Left lung (tissue), 10 donors: ENCODE results near the gene PADI1. TPM values are rescaled to one million over a fixed set of nuclear protein-coding genes. Genes with fewer than 3 reads are reported as not detected.

Experiments used
- ATAC-seq: fragments of 200-7000 bp; cut with Tn5 transposase; one replicate; pipeline ENCODE4 v1.9.1; 2020; ENCODE audit warnings: moderate library complexity
- DNase-seq, 4 donors: peaks; one replicate each; pipeline ENCODE4 v3.0.0-alpha.2; 2013 to 2020
- H3K27ac ChIP-seq, 2 donors: fragments of 200-600 bp; sonication (generic) in 1 of 2; one replicate each; pipeline versions ENCODE4 v1.5.0 to v1.8.0; 2020 to 2021
- H3K27me3 ChIP-seq, 2 donors: fragments of 200-600 bp; sonication (generic) in 1 of 2; one replicate each; pipeline versions ENCODE4 v1.5.0 to v1.8.0; 2020 to 2021
- H3K36me3 ChIP-seq, 2 donors: fragments of 200-600 bp; sonication (generic) in 1 of 2; one replicate each; pipeline versions ENCODE4 v1.5.0 to v1.8.0; 2020 to 2021
- H3K4me1 ChIP-seq, 2 donors: fragments of 200-600 bp; one replicate each; pipeline ENCODE4 v1.8.0; 2021
- H3K4me3 ChIP-seq, 2 donors: fragments of 200-600 bp; sonication (generic) in 1 of 2; one replicate each; pipeline versions ENCODE4 v1.5.0 to v1.8.0; 2020 to 2021; ENCODE audit warnings: mild to moderate bottlenecking in 1 of 2
- H3K9me3 ChIP-seq, 2 donors: fragments of 200-600 bp; sonication (generic) in 1 of 2; one replicate each; pipeline versions ENCODE4 v1.5.0 to v1.8.0; 2020 to 2021
- CTCF ChIP-seq, 2 donors: fragments of 200-600 bp; sonication (generic) in 1 of 2; IDR thresholded peaks; one replicate each; pipeline versions ENCODE4 v1.5.0 to v1.8.0; 2021; ENCODE audit warnings: antibody characterized with exemption in 2 of 2
- intact Hi-C, 2 donors: fragments of 100-400 bp; cut with DNase I; formaldehyde crosslinking; loops; one replicate each; pipeline versions ENCODE4 v1.11.2 to v1.14.2; 2022
- polyA plus RNA-seq, 6 donors: library from polyadenylated mRNA; unstranded; fragments of 120-200 nt; gene quantifications; one replicate each; pipeline ENCODE4 v1.2.1, GENCODE V29; 2013; ENCODE audit not compliant: insufficient read length in 6 of 6
- total RNA-seq, 2 donors: library from RNA; stranded (reverse); fragmentation: NEBNext Ultra II Directional; extraction: Animal tissue kit (Norgen Biotek cat#: 25700); gene quantifications; one replicate each; pipeline ENCODE4 v1.2.1, GENCODE V29; 2021
- donor health status: DM: no; HTN: yes; CAD: no.
- donor health status: DM: no; HTN: no; CAD: no.

PADI1 gene
- total and polyA plus RNA-seq, 8 donors, result not detected

- intact Hi-C loops, result no loop called here
- H3K27ac ChIP-seq, result peak overlapping the region in 1 of 2 donors; percentile 57
- H3K36me3 ChIP-seq, result no peaks in the 10 kb centered on the region
- H3K4me1 ChIP-seq, result peaks cover 0 to 12% of the 10 kb centered on the region in 2 donors
- no peak for DNase-seq
- peaks cover 5 to 9% of the 10 kb centered on the region in 2 donors for H3K27me3 ChIP-seq
- no peak for TF ChIP-seq CTCF (IDR thresholded peaks at IDR 0.05)
- no peak overlapping the region for H3K4me3 ChIP-seq
- ATAC-seq, result no peak
- H3K9me3 ChIP-seq, result no peaks in the 10 kb centered on the region
These were observed 23.0 kb upstream of the PADI1 start for GRCh38 chr1:17181781-17182464.

GRCh38 chr1:17183388-17184160 lies 21.4 kb upstream of the PADI1 start:
- no peak overlapping the region for H3K4me3 ChIP-seq
- peaks cover 0 to 3% of the 10 kb centered on the region in 2 donors for H3K9me3 ChIP-seq
- peaks cover 0 to 12% of the 10 kb centered on the region in 2 donors for H3K4me1 ChIP-seq
- H3K27me3 ChIP-seq, result peaks cover 0 to 5% of the 10 kb centered on the region in 2 donors
- intact Hi-C loops, result no loop called here
- TF ChIP-seq CTCF (IDR thresholded peaks at IDR 0.05), result no peak
- no peak for DNase-seq
- no peak overlapping the region for H3K27ac ChIP-seq
- H3K36me3 ChIP-seq, result no peaks in the 10 kb centered on the region
- ATAC-seq, result no peak

DNA sequence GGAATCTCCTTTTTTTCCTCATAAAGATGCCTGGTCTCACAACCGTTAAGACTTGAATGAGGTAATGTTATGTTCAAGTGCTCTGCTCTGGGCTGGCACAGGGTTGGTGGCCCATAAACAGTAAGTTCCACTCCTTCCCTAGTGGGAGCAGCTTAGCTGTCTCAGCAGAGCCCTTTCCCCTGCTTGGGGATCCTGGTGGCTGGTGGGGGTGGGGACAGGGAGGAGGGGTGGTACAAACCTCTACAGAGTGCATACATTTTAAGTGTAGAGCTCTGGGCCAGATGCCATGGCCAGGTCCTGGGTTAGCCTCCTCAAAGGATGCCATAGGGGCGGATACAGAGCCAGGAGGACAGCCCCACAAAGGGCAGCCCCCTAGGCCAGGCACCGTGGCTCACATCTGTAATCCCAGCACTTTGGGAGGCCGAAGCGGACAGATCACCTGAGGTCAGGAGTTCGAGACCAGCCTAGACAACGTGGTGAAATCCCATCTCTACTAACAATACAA lies 20.7 kb upstream of the PADI1 start:
- Histone ChIP-seq H3K27ac (no peak overlapping the region), H3K4me1 (peaks cover 0 to 12% of the 10 kb centered on the region in 2 donors), H3K27me3 (peaks cover 0 to 5% of the 10 kb centered on the region in 2 donors), H3K9me3 (peaks cover 0 to 6% of the 10 kb centered on the region in 2 donors), H3K36me3 (no peaks in the 10 kb centered on the region), H3K4me3 (no peak overlapping the region)
- no peak for TF ChIP-seq CTCF (IDR thresholded peaks at IDR 0.05)
- intact Hi-C loops, result no loop called here
- DNase-seq, result no peak
- ATAC-seq, result no peak

GRCh38 chr1:17184822-17185484 lies 20.0 kb upstream of the PADI1 start:
- no peak for DNase-seq
- H3K27me3 ChIP-seq, result peaks cover 0 to 5% of the 10 kb centered on the region in 2 donors
- H3K27ac ChIP-seq, result no peak overlapping the region
- H3K4me1 ChIP-seq, result peaks cover 0 to 12% of the 10 kb centered on the region in 2 donors
- no peak for ATAC-seq
- intact Hi-C loops, result no loop called here
- H3K4me3 ChIP-seq, result no peak overlapping the region
- H3K9me3 ChIP-seq, result peaks cover 0 to 6% of the 10 kb centered on the region in 2 donors
- no peak for TF ChIP-seq CTCF (IDR thresholded peaks at IDR 0.05)
- H3K36me3 ChIP-seq, result no peaks in the 10 kb centered on the region

- no peaks in the 10 kb centered on the region for H3K36me3 ChIP-seq
- peaks cover 0 to 10% of the 10 kb centered on the region in 2 donors for H3K27me3 ChIP-seq
- H3K27ac ChIP-seq, result no peak overlapping the region
- H3K9me3 ChIP-seq, result peaks cover 0 to 6% of the 10 kb centered on the region in 2 donors
- no peak overlapping the region for H3K4me3 ChIP-seq
- H3K4me1 ChIP-seq, result peaks cover 0 to 12% of the 10 kb centered on the region in 2 donors
- DNase-seq (no peak), ATAC-seq (no peak)
- no peak for TF ChIP-seq CTCF (IDR thresholded peaks at IDR 0.05)
- intact Hi-C loops, result no loop called here
These were observed 19.5 kb upstream of the PADI1 start for GRCh38 chr1:17185485-17185860.
